BJ (cell line): ENCODE measurements around the gene RAB12. TPM values are rescaled to one million over a fixed set of nuclear protein-coding genes. Genes with fewer than 3 reads are reported as not detected.

Experiments
- CTCF ChIA-PET: fragments of 350-600 bp; formaldehyde crosslinking; extraction: SDS; loops from one replicate; lab custom pipeline; 2021; ENCODE audit warnings: antibody characterized with exemption, inconsistent platforms; lab: Yijun Ruan, JAX
- POLR2A ChIA-PET: fragments of 300-600 bp; sonication (Branson Sonifier 250); formaldehyde crosslinking; extraction: SDS; loops from one replicate; lab custom pipeline; 2021; ENCODE audit warnings: antibody characterized with exemption; lab: Charles Lee
- DNase-seq: peaks from one replicate; pipeline ENCODE4 v3.0.0-alpha.2; 2011; ENCODE audit warnings: low read depth
- H3K27me3 ChIP-seq: 2 replicates; pipeline ENCODE4 v1.6.0; 2011; ENCODE audit warnings: low read length; ENCODE audit not compliant: control insufficient read depth, insufficient read depth
- H3K36me3 ChIP-seq: 2 replicates; pipeline ENCODE4 v1.5.1; 2011; ENCODE audit warnings: low read length; ENCODE audit not compliant: control insufficient read depth, insufficient read depth
- H3K4me3 ChIP-seq: 2 replicates; pipeline ENCODE4 v1.5.1; 2011; ENCODE audit warnings: low read depth, mild to moderate bottlenecking, control low read depth, low read length
- CTCF ChIP-seq: IDR thresholded peaks from 2 replicates; pipeline ENCODE4 v1.5.1; 2011; ENCODE audit warnings: low read depth, mild to moderate bottlenecking, control low read depth, inconsistent platforms, low read length, moderate library complexity; ENCODE audit not compliant: insufficient read depth
- polyA plus RNA-seq: library from polyadenylated mRNA; depleted of rRNA; stranded (reverse); fragments of >200 nt; gene quantifications from 2 replicates; pipeline ENCODE4 v1.2.3, GENCODE V29; 2011

RAB12 gene
- polyA plus RNA-seq, 1 experiment = 8.8 TPM

GRCh38 chr18:8685141-8685913 is 76.1 kb downstream of the RAB12 start:
- no peaks in the 10 kb centered on the region; the same call in 1 of the 2 replicates for H3K27me3 ChIP-seq
- no peak for DNase-seq
- TF ChIP-seq CTCF = no peak
- H3K4me3 ChIP-seq = no peak overlapping the region
- no peaks in the 10 kb centered on the region for H3K36me3 ChIP-seq
- ChIA-PET CTCF (interaction anchor here (0.8 to 1.1 kb wide), 2 partner anchors 11 to 115 kb away, joined by 3 to 4 read pairs; no protein-coding TSS in a partner anchor), POLR2A (no interaction called here)

GRCh38 chr18:8685914-8686216 is 76.6 kb downstream of the RAB12 start:
- no peak for TF ChIP-seq CTCF
- H3K27me3 ChIP-seq = no peaks in the 10 kb centered on the region; the same call in 1 of the 2 replicates
- CTCF ChIA-PET = interaction anchor here (0.8 to 1.1 kb wide), 2 partner anchors 10 to 115 kb away, joined by 3 to 4 read pairs; no protein-coding TSS in a partner anchor
- POLR2A ChIA-PET = no interaction called here
- H3K36me3 ChIP-seq = no peaks in the 10 kb centered on the region
- no peak overlapping the region for H3K4me3 ChIP-seq
- no peak for DNase-seq

- H3K27me3 ChIP-seq = no peaks in the 10 kb centered on the region; the same call in 1 of the 2 replicates
- H3K36me3 ChIP-seq = no peaks in the 10 kb centered on the region
- ChIA-PET CTCF (interaction anchor here (0.7 to 0.9 kb wide), 3 partner anchors 10 to 301 kb away, joined by 3 to 5 read pairs (median 3); no protein-coding TSS in a partner anchor), POLR2A (no interaction called here)
- TF ChIP-seq CTCF = no peak
- DNase-seq = no peak
- no peak overlapping the region for H3K4me3 ChIP-seq
Measured at GRCh38 chr18:8686611-8687010, 77.4 kb downstream of the RAB12 start.

DNA sequence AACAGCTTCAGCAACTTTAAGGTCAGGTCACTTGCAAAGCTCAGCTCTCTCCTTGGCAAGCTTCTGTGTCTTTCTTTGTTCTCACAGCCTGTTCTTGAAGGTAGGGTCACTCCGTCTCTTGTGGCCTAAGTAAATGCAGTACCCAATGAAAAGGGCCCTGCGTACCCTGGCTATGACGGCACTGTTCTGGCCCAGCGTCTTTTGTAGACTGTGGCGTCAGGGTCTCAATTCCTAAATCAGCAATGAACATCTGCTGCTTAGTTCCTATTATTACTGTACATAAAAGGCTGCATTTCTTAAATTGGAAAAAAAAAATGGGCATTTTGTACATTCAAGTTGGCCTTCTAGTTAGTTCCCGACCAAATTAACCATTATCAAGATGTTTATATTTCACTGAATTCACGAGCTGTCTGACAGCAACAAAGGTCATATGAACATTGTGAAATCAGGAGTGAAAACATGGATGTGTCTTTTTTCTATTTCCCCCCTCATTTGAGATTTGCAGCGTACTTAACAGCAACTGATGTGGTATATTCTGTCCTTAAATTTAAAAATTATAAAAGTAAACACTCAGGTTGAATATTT is 79.1 kb downstream of the RAB12 start:
- no peak for DNase-seq
- H3K27me3 ChIP-seq = no peaks in the 10 kb centered on the region; the same call in 1 of the 2 replicates
- ChIA-PET CTCF (interaction anchor here (0.8 to 1.6 kb wide), 3 partner anchors 9 to 25 kb away, joined by 3 to 5 read pairs (median 3); no protein-coding TSS in a partner anchor), POLR2A (interaction anchor here (0.7 kb wide), 1 partner anchor 349 kb away, joined by 3 read pairs; no protein-coding TSS in a partner anchor)
- TF ChIP-seq CTCF = no peak
- no peaks in the 10 kb centered on the region for H3K36me3 ChIP-seq
- no peak overlapping the region for H3K4me3 ChIP-seq

DNA sequence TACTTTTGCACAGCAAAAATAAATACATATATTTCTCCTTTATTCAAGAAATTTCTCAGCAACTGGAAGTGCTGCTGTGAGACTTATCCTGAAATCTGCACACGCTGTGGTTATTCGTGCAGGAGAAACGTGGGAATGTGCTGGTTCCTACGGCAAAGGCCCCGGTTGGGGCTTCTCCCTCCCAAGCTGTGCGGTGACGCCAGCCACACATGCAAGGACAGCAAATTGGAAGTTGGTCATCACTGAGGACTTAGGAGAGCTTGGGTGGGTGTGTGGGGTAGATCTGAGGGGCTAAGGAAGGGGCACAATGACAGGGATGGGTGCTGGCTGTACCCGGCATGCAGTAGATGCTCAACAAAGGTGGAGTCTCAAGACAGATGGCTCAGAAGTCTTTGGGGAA is 79.6 kb downstream of the RAB12 start:
- Histone ChIP-seq H3K4me3 (no peak overlapping the region), H3K27me3 (no peaks in the 10 kb centered on the region; the same call in 1 of the 2 replicates), H3K36me3 (no peaks in the 10 kb centered on the region)
- no peak for DNase-seq
- POLR2A ChIA-PET = no interaction called here
- CTCF ChIA-PET = interaction anchor here (1.5 to 1.6 kb wide), 2 partner anchors 8 to 25 kb away, joined by 3 to 5 read pairs; no protein-coding TSS in a partner anchor
- TF ChIP-seq CTCF = no peak
